Activated T-helper 17 cell treated with anti-CD3 and anti-CD28 coated beads, Interleukin-2, amount 50 U/mL, for 72 hours (primary cell): ENCODE results near the gene RAB19. TPM values are rescaled to one million over a fixed set of nuclear protein-coding genes. Genes with fewer than 3 reads are reported as not detected.

Experiments
- ATAC-seq: fragments of 150-1000 bp; cut with Tn5 transposase; replicated peaks from 2 replicates; pipeline ENCODE4 v1.10.0; 2021; ENCODE audit warnings: mild to moderate bottlenecking, moderate library complexity
- H3K27ac Mint-ChIP-seq: one replicate; pipeline ENCODE4 v1.8.0; 2022; ENCODE audit warnings: mixed read lengths
- H3K27me3 Mint-ChIP-seq: one replicate; pipeline ENCODE4 v1.8.0; 2022; ENCODE audit warnings: mixed read lengths
- H3K36me3 Mint-ChIP-seq: one replicate; pipeline ENCODE4 v1.8.0; 2022; ENCODE audit warnings: low read depth, mild to moderate bottlenecking, mixed read lengths
- H3K4me1 Mint-ChIP-seq: one replicate; pipeline ENCODE4 v1.8.0; 2022; ENCODE audit warnings: mixed read lengths
- H3K4me3 Mint-ChIP-seq: one replicate; pipeline ENCODE4 v1.8.0; 2022; ENCODE audit warnings: mild to moderate bottlenecking, mixed read lengths
- H3K9me3 Mint-ChIP-seq: one replicate; pipeline ENCODE4 v1.8.0; 2022; ENCODE audit warnings: mixed read lengths
- total RNA-seq, 2 donors: library from RNA; stranded (reverse); gene quantifications; one replicate each; pipeline ENCODE4 v1.2.3, GENCODE V29; 2022

The RAB19 gene
- 1 to 10 TPM; 4.5 to 7.2 TPM for total RNA-seq

DNA sequence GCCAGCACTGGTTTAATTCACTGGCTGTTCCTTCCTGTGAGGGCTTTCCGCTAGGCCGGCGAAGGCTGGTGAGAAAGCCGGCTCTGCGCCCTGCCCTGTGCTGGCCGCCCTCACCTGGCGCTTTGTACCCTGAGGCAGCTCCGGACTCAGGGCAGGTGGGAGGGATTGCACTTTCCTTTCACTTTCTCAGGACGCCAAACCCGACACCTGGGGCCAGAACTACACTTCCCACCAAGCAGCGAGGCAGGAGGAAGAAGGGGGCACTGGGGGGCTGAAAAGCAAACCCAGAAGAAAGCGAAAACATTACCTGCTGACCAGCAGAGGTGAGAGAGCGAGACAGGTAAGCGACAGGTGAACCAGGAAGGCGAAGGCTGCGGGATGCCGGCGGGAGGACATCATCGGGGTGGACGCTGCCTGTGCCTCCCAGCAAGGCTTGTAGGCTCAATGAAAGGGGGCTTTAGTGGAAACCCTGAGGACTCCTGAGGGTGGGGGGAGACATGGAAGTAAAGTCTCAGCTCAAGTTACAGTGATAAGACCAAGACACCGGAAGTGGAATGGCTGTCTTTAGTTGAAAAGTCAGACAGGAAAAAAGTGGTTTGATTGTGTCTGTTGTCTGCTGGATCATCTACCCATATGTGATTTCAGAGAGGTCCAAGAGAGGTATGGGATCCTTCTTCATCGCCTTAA lies at the start of gene RAB19:
TSS of gene RAB19 (plus strand) at position 181 of the 687 bp plus-strand sequence. CDS start 3,589 bp downstream, outside the sequence.
- ATAC-seq, result peak; percentile 76
- peak within 1 kb of the TSS; percentile 99 for H3K4me3 Mint-ChIP-seq
- H3K27me3 Mint-ChIP-seq, result no peaks in the 10 kb centered on the region
- no peaks in the 10 kb centered on the region for H3K9me3 Mint-ChIP-seq
- H3K36me3 Mint-ChIP-seq, result peaks cover 12% of the 10 kb centered on the region
- H3K4me1 Mint-ChIP-seq, result peaks cover 22% of the 10 kb centered on the region
- H3K27ac Mint-ChIP-seq, result peak within 1 kb of the TSS; percentile 99

DNA sequence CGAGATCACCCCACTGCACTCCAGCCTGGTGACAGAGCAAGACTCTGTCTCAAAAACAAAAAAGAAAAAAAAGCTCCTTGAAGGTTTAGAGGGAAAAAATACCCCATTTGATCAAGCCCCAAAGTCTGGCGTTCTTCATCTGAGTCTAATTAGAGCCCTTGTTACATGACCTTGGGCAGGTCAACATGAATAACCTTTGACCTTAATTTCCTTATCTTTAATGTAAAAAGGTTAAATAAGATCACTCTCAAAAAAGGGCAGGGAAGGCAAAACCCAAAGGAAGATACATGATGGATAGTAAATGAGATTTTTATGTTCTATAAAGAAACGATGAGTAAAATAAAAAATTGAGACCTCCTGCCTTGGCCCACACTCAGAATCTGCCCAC lies 45.8 kb upstream of the RAB19 start:
- peaks cover 26% of the 10 kb centered on the region for H3K4me1 Mint-ChIP-seq
- no peak for ATAC-seq
- H3K27ac Mint-ChIP-seq, result peak overlapping the region; percentile 96
- peak overlapping the region; percentile 82 for H3K4me3 Mint-ChIP-seq
- H3K9me3 Mint-ChIP-seq, result no peaks in the 10 kb centered on the region
- H3K36me3 Mint-ChIP-seq, result peaks cover 80% of the 10 kb centered on the region
- no peaks in the 10 kb centered on the region for H3K27me3 Mint-ChIP-seq

DNA sequence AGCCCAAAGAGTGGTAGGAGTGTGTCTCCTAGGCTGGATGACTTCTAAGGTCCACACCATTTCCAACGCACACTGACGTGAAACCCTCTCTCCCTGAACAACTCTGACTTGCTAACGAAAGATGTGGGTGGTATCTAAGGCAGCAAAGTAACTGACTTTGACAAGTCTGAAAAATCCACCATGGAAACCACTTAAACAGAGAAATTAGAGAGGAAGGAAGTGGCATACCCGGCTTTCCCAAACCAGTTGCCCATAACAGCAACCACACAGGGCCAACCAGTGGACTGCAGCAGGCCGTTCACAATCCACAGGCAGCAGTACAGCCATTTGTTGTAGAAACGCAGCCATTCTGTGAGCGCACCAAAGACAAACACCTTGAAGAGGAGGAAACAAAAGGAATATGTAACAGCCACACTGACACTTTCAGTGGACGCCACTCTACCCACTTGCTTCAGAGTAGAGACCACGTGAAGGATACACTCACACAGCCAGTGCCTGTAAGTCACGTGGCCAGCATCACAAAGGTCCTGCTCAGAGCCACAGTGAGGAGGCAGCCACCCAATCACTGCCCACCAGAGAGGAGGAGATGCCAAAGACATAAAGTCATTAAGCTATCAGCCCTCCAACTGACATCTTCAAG lies 45.3 kb upstream of the RAB19 start:
- ATAC-seq, result peak; percentile 79
- peak overlapping the region; percentile 96 for H3K27ac Mint-ChIP-seq
- H3K27me3 Mint-ChIP-seq, result no peaks in the 10 kb centered on the region
- no peaks in the 10 kb centered on the region for H3K9me3 Mint-ChIP-seq
- peaks cover 75% of the 10 kb centered on the region for H3K36me3 Mint-ChIP-seq
- peak overlapping the region; percentile 82 for H3K4me3 Mint-ChIP-seq
- H3K4me1 Mint-ChIP-seq, result peaks cover 26% of the 10 kb centered on the region

GRCh38 chr7:140360697-140361229 lies 43.1 kb upstream of the RAB19 start:
- Mint-ChIP-seq H3K4me1 (peaks cover 26% of the 10 kb centered on the region), H3K27ac (peak overlapping the region; percentile 84)

DNA sequence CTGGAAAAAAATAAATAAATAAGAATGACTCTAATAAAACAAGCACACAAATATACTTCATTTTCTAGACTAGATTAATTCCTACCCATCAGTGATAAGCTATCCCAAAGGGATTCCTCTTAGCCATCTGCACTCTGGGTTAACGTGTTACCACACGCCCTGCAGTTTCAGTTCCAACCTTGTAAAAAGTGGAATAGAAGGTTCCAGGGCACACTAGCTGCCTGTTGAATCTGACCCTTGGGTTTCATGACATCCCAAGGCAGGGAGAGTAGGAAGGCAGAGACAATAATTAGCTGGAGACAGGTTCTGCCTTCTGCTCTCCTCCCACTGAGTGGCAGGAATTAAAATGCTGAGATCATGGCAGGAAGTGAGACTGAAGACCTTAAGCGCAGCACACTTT lies 39.0 kb upstream of the RAB19 start:
- Mint-ChIP-seq H3K9me3 (no peaks in the 10 kb centered on the region), H3K4me3 (no peak overlapping the region), H3K27me3 (no peaks in the 10 kb centered on the region), H3K27ac (peak overlapping the region; percentile 52), H3K4me1 (peaks cover 8% of the 10 kb centered on the region), H3K36me3 (peaks cover 73% of the 10 kb centered on the region)
- no peak for ATAC-seq

More at GRCh38 chr7:140360697-140361229, 43.1 kb upstream of the RAB19 start:
- H3K27me3 Mint-ChIP-seq, result no peaks in the 10 kb centered on the region
- ATAC-seq, result peak; percentile 11
- H3K4me3 Mint-ChIP-seq, result peak overlapping the region; percentile 44
- no peaks in the 10 kb centered on the region for H3K9me3 Mint-ChIP-seq
- peaks cover 75% of the 10 kb centered on the region for H3K36me3 Mint-ChIP-seq

- ATAC-seq, result no peak
- no peaks in the 10 kb centered on the region for H3K9me3 Mint-ChIP-seq
- H3K27me3 Mint-ChIP-seq, result no peaks in the 10 kb centered on the region
- H3K4me3 Mint-ChIP-seq, result no peak overlapping the region
- H3K36me3 Mint-ChIP-seq, result peaks cover 81% of the 10 kb centered on the region
- H3K27ac Mint-ChIP-seq, result no peak overlapping the region
- no peaks in the 10 kb centered on the region for H3K4me1 Mint-ChIP-seq
Measured at GRCh38 chr7:140367528-140367927, 36.3 kb upstream of the RAB19 start.

DNA sequence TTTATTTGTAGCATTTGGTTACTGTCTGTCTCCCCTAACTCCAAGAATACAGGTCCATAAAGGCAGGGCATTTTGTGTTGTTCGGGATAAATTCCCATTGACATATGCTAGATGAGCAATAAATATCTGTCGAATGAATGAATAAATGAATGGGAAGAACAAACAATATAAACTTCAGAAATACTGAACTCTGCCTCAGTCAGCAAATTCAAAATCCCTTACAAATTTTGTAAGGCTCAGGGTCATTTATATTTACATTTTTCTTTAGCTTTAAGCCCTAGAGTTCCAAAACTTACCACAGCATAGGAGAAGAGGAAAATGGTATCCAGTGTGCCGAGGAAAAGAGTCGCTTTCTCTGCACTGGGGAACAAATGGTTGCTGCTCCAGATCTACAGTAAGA lies 34.6 kb upstream of the RAB19 start:
- Mint-ChIP-seq H3K27ac (peak overlapping the region; percentile 59), H3K27me3 (no peaks in the 10 kb centered on the region), H3K9me3 (no peaks in the 10 kb centered on the region), H3K4me3 (no peak overlapping the region), H3K36me3 (peaks cover 86% of the 10 kb centered on the region), H3K4me1 (no peaks in the 10 kb centered on the region)
- ATAC-seq, result no peak

GRCh38 chr7:140375323-140375722 lies 28.5 kb upstream of the RAB19 start:
- Mint-ChIP-seq H3K36me3 (peaks cover 80% of the 10 kb centered on the region), H3K9me3 (no peaks in the 10 kb centered on the region), H3K4me3 (peak overlapping the region; percentile 80), H3K4me1 (peaks cover 6% of the 10 kb centered on the region), H3K27me3 (no peaks in the 10 kb centered on the region), H3K27ac (peak overlapping the region; percentile 98)
- ATAC-seq, result no peak

DNA sequence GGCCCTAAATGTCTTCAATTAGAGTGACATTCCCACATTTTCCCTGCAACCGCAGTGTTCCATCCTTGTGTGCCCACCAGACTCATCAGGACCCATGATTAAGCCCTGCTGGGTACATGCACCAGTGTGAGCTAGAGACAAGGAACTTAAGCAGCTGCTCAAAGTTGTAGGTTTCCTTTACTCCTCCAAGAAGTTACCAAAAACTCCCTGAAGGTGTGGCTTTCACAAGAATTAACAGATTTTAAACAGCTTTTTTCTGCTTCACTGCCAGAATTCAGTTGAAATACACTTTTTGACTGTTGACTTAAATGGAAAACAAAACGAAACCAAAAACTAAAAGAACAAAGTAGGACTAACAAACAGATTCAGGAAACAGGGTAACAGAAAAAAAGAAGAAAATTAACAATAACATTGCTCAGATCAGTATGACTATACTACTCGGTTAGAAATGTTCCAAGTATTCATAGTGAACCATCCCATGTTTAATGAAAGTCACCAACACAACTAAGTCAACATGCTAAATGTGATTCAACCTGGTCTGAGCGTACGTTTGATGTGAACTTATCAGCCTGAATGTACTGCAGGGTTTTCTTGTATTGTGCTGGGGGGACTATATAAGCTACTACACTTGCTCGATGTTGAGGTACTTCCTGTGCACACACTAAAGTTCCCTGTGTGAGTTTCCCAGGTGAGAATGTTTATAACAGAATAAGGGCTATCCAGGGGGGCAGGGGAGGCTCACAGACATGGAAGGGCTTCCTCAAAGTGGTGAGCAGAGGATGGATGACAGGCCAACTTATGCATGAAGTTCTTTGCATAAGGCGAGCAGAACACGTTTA lies 27.7 kb upstream of the RAB19 start:
- Mint-ChIP-seq H3K27me3 (no peaks in the 10 kb centered on the region), H3K27ac (peak overlapping the region; percentile 98), H3K4me3 (peak overlapping the region; percentile 80), H3K4me1 (peaks cover 6% of the 10 kb centered on the region), H3K36me3 (peaks cover 78% of the 10 kb centered on the region), H3K9me3 (no peaks in the 10 kb centered on the region)
- peak; percentile 95 for ATAC-seq

- H3K36me3 Mint-ChIP-seq, result peaks cover 48% of the 10 kb centered on the region
- ATAC-seq, result no peak
- no peak overlapping the region for H3K4me3 Mint-ChIP-seq
- peaks cover 10% of the 10 kb centered on the region for H3K4me1 Mint-ChIP-seq
- peak overlapping the region; percentile 68 for H3K27ac Mint-ChIP-seq
- no peaks in the 10 kb centered on the region for H3K9me3 Mint-ChIP-seq
- H3K27me3 Mint-ChIP-seq, result no peaks in the 10 kb centered on the region
Measured at GRCh38 chr7:140383954-140384713, 19.7 kb upstream of the RAB19 start.

DNA sequence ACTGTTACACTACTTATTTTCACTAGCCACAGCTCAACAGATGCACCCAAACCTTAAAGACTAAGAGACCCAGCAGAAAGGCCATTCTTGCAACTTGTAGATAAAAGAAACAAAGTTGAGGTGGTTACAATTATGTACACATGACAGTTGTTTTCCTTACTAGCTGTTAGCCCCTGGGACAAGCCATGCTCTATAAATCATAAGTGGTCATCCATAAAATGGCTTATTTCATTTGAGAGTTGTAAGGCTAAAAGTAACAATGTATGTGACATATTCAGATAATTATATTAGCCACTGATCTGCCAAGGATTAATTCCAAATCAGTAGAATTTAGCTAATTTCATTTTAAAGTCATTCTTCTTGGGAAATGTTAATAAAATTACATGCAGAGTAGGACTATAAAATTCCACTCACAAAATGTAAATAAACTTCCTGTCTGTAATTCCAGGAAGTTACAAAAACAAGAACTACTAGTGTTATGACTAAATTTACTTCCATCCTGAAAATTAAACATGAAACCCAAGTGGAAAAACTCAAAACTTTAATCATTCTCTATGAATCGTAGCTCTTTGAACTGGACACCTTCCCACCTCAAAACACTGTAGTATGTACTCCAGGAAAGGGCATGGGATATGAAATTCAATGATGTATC lies 18.8 kb upstream of the RAB19 start:
- Mint-ChIP-seq H3K27me3 (no peaks in the 10 kb centered on the region), H3K9me3 (no peaks in the 10 kb centered on the region), H3K36me3 (peaks cover 39% of the 10 kb centered on the region), H3K27ac (peak overlapping the region; percentile 68), H3K4me1 (peaks cover 10% of the 10 kb centered on the region), H3K4me3 (peak overlapping the region; percentile 53)
- peak; percentile 30 for ATAC-seq

GRCh38 chr7:140389445-140389844 lies 14.4 kb upstream of the RAB19 start:
- no peak for ATAC-seq
- H3K4me3 Mint-ChIP-seq, result no peak overlapping the region
- H3K9me3 Mint-ChIP-seq, result no peaks in the 10 kb centered on the region

DNA sequence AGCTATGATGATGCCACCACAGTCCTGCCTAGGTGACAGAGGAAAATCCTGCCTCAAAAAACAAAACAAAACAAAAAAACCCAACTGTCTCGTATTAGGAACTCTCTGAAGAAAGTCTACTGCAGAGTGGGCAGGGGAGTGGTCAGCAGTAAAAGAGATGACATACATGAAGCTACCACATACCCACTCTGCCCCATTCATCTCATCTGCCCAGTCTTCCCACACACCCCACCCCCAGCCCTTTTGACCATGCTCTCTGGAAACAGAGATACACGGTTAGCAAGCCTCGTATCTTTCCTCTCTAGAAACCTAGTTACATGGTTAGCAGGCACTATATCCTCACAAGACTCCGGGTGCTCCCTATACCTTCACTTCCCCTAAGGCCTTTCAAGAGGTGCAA lies 13.8 kb upstream of the RAB19 start:
- H3K4me1 Mint-ChIP-seq, result peaks cover 5% of the 10 kb centered on the region
- no peak overlapping the region for H3K4me3 Mint-ChIP-seq

More at GRCh38 chr7:140389445-140389844, 14.4 kb upstream of the RAB19 start:
- H3K36me3 Mint-ChIP-seq, result peaks cover 11% of the 10 kb centered on the region
- H3K27ac Mint-ChIP-seq, result no peak overlapping the region
- H3K4me1 Mint-ChIP-seq, result peaks cover 10% of the 10 kb centered on the region
- no peaks in the 10 kb centered on the region for H3K27me3 Mint-ChIP-seq

More for the DNA sequence above, 13.8 kb upstream of the RAB19 start:
- ATAC-seq, result peak; percentile 51
- Mint-ChIP-seq H3K27ac (no peak overlapping the region), H3K9me3 (no peaks in the 10 kb centered on the region), H3K36me3 (peaks cover 11% of the 10 kb centered on the region), H3K27me3 (no peaks in the 10 kb centered on the region)
